ENCODE measurements around the gene SPATS2.

DNA sequence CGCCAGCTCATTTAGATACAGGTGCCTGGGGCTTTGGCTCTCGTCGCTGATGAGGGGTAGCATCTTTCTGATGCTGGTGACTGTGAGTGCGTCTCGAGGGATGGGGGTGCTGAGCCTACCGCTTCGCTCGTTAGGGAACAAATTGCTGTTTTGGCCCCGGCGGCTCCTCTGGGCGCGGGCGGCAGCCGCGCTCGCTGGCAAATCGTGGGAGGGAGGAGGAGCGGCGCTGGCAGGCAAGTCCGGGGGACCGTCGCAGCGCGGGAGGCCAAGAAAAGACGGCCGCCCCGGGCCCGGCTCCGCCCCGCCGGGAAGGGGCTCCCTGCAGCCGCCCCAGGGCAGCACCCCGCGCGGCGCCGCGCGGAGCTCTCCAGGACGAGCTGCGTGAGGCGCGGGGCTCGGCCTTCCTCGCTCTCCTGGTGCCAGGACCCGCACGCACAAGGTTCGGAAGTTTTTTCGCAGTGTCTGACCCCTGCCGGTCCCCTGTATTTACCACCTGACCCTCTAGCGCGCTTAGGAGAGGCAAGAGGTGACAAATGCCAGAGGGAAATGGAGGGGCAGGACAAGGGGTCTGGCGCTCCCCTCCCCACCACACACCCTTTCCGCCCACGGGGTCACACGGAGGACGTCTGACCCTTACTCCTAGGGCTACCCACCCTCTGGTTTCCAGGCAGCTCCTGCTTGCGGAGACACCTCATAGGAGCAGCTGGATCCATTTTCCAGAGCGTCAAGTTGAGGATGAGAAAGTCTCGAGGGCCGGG, 170.7 kb downstream of the SPATS2 start:
- TF ChIP-seq, protein P1, sequence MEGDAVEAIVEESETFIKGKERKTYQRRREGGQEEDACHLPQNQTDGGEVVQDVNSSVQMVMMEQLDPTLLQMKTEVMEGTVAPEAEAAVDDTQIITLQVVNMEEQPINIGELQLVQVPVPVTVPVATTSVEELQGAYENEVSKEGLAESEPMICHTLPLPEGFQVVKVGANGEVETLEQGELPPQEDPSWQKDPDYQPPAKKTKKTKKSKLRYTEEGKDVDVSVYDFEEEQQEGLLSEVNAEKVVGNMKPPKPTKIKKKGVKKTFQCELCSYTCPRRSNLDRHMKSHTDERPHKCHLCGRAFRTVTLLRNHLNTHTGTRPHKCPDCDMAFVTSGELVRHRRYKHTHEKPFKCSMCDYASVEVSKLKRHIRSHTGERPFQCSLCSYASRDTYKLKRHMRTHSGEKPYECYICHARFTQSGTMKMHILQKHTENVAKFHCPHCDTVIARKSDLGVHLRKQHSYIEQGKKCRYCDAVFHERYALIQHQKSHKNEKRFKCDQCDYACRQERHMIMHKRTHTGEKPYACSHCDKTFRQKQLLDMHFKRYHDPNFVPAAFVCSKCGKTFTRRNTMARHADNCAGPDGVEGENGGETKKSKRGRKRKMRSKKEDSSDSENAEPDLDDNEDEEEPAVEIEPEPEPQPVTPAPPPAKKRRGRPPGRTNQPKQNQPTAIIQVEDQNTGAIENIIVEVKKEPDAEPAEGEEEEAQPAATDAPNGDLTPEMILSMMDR (IDR thresholded peaks at IDR 0.05) = no peak
- TF ChIP-seq EP300 (IDR thresholded peaks at IDR 0.05) = no peak

Data from ovary (tissue), 3 donors.